Naive thymus-derived CD4-positive, alpha-beta T cell (primary cell): Measurements from ENCODE around the gene ZNF775. TPM values are rescaled to one million over a fixed set of nuclear protein-coding genes. Genes with fewer than 3 reads are reported as not detected.

Experiments used
- ATAC-seq: fragments of 150-1000 bp; cut with Tn5 transposase; 2 replicates; pipeline ENCODE4 v1.10.0; 2021; ENCODE audit warnings: mild to moderate bottlenecking, moderate library complexity
- CTCF ChIA-PET: fragments of 350-600 bp; sonication (Branson Sonifier 250); formaldehyde crosslinking; loops from one replicate; lab custom pipeline; 2021; ENCODE audit warnings: antibody characterized with exemption; lab: Charles Lee
- POLR2A ChIA-PET: fragments of 350-600 bp; sonication (Branson Sonifier 250); formaldehyde crosslinking; loops from one replicate; lab custom pipeline; 2021; ENCODE audit warnings: antibody characterized with exemption, inconsistent platforms; lab: Charles Lee
- DNase-seq, 9 donors: peaks; one replicate each; pipeline versions ENCODE4 v3.0.0 to v3.0.0-alpha.2; 2020 to 2022; ENCODE audit warnings: mixed read lengths in 1 of 9
- H3K27ac ChIP-seq: one replicate; pipeline ENCODE4 v1.7.0; 2013; ENCODE audit warnings: mild to moderate bottlenecking, low read depth, low read length, moderate library complexity
- H3K27me3 ChIP-seq, 2 donors: one replicate each; pipeline ENCODE4 v1.7.0; 2013; ENCODE audit warnings: low read length in 2 of 2, mild to moderate bottlenecking in 2 of 2, moderate library complexity in 2 of 2; ENCODE audit not compliant: control insufficient read depth in 2 of 2, insufficient read depth in 2 of 2
- H3K36me3 ChIP-seq, 3 experiments: 1 replicate in 2 of 3; 2 replicates in 1 of 3; pipeline ENCODE4 v1.7.0; 2013; ENCODE audit warnings: low read length in 3 of 3, mild to moderate bottlenecking in 3 of 3, moderate library complexity in 1 of 3; ENCODE audit not compliant: insufficient read depth in 3 of 3, control insufficient read depth in 2 of 3
- H3K4me1 ChIP-seq, 2 donors: one replicate each; pipeline ENCODE4 v1.7.0; 2013; ENCODE audit warnings: low read length in 2 of 2, mild to moderate bottlenecking in 2 of 2, moderate library complexity in 1 of 2; ENCODE audit not compliant: control insufficient read depth in 2 of 2, insufficient read depth in 2 of 2
- H3K4me3 ChIP-seq: 2 replicates; pipeline ENCODE4 v1.7.0; 2013; ENCODE audit warnings: mild to moderate bottlenecking, low read length
- H3K9me3 ChIP-seq, 3 experiments: 1 replicate in 2 of 3; 2 replicates in 1 of 3; pipeline ENCODE4 v1.7.0; 2013; ENCODE audit warnings: low read length in 3 of 3; ENCODE audit not compliant: control insufficient read depth in 2 of 3
- H3K27ac Mint-ChIP-seq, 9 donors: one replicate each; pipeline ENCODE4 v1.8.0; 2020 to 2022; ENCODE audit warnings: mixed read lengths in 9 of 9, mild to moderate bottlenecking in 8 of 9, moderate library complexity in 5 of 9, inconsistent platforms in 2 of 9
- H3K27me3 Mint-ChIP-seq, 5 donors: one replicate each; pipeline ENCODE4 v1.8.0; 2021 to 2022; ENCODE audit warnings: mixed read lengths in 5 of 5, mild to moderate bottlenecking in 1 of 5
- H3K36me3 Mint-ChIP-seq, 5 donors: one replicate each; pipeline ENCODE4 v1.8.0; 2020 to 2022; ENCODE audit warnings: mixed read lengths in 5 of 5, mild to moderate bottlenecking in 3 of 5, inconsistent platforms in 1 of 5
- H3K4me1 Mint-ChIP-seq, 7 donors: one replicate each; pipeline ENCODE4 v1.8.0; 2020 to 2022; ENCODE audit warnings: mixed read lengths in 7 of 7, mild to moderate bottlenecking in 3 of 7, inconsistent platforms in 1 of 7
- H3K4me3 Mint-ChIP-seq, 10 donors: one replicate each; pipeline ENCODE4 v1.8.0; 2020 to 2022; ENCODE audit warnings: mild to moderate bottlenecking in 10 of 10, mixed read lengths in 10 of 10, moderate library complexity in 6 of 10, inconsistent platforms in 2 of 10
- H3K9me3 Mint-ChIP-seq, 11 donors: one replicate each; pipeline ENCODE4 v1.8.0; 2020 to 2022; ENCODE audit warnings: mixed read lengths in 11 of 11, mild to moderate bottlenecking in 4 of 11, inconsistent platforms in 1 of 11, moderate library complexity in 1 of 11
- intact Hi-C, 2 donors: fragments of 100-400 bp; cut with micrococcal nuclease; formaldehyde crosslinking; loops; one replicate each; pipeline ENCODE4 v1.15.1; 2023
- polyA plus RNA-seq, 2 donors: library from polyadenylated mRNA; unstranded; fragments of 300-500 nt; fragmentation: Illumina TruSeq; gene quantifications; one replicate each; pipeline ENCODE4 v1.2.3, GENCODE V29; 2021
- total RNA-seq, 6 experiments: library from RNA in 5 of 6; stranded (reverse) in 5 of 6; gene quantifications; 1 replicate in 5 of 6; 2 replicates in 1 of 6; pipeline ENCODE4 v1.2.3 and lab custom pipeline; 2021 to 2026

The ZNF775 gene
- total and polyA plus RNA-seq, 7 experiments from 2014 or later, result 1.1 to 7.4 (median 4.3) TPM

GRCh38 chr7:150363872-150364271 lies 15.3 kb upstream of the ZNF775 start:
- no peak overlapping the region for H3K4me3 ChIP-seq
- ChIA-PET CTCF (no interaction called here), POLR2A (no interaction called here)
- Mint-ChIP-seq H3K27ac (peak overlapping the region in 7 of 9 donors; percentile 1 to 85 (median 50)), H3K36me3 (peaks cover 0 to under 1% (median 0%) of the 10 kb centered on the region in 5 donors), H3K27me3 (no peaks in the 10 kb centered on the region), H3K4me1 (peaks cover 15 to 67% (median 56%) of the 10 kb centered on the region in 7 donors), H3K9me3 (peaks cover 0 to 2% (median 0%) of the 10 kb centered on the region in 11 donors), H3K4me3 (peak overlapping the region in 4 of 10 donors; percentile 1 to 61 (median 33))
- ATAC-seq (peak; percentile 37), DNase-seq (no peak)
- intact Hi-C loops, result no loop called here
- peak overlapping the region; percentile 24 for H3K27ac ChIP-seq
- no peaks in the 10 kb centered on the region for H3K27me3 ChIP-seq
- no peaks in the 10 kb centered on the region for H3K36me3 ChIP-seq
- no peaks in the 10 kb centered on the region for H3K9me3 ChIP-seq
- H3K4me1 ChIP-seq, result peaks cover 0 to 28% of the 10 kb centered on the region in 2 donors

GRCh38 chr7:150365194-150365593 lies 13.9 kb upstream of the ZNF775 start:
- peak overlapping the region in 6 of 9 donors; percentile 79 to 93 (median 87) for H3K27ac Mint-ChIP-seq
- peaks cover 20 to 63% (median 56%) of the 10 kb centered on the region in 7 donors for H3K4me1 Mint-ChIP-seq
- H3K4me3 Mint-ChIP-seq, result peak overlapping the region in 2 of 10 donors; percentile 2 to 58

GRCh38 chr7:150365673-150366398 lies 13.3 kb upstream of the ZNF775 start:
- no peak overlapping the region for H3K4me3 ChIP-seq
- Mint-ChIP-seq H3K4me3 (peak overlapping the region in 9 of 10 donors; percentile 23 to 75 (median 39)), H3K27me3 (no peaks in the 10 kb centered on the region), H3K36me3 (peaks cover 0 to 4% (median 4%) of the 10 kb centered on the region in 5 donors), H3K27ac (peak overlapping the region; percentile 29 to 93 (median 85)), H3K9me3 (no peaks in the 10 kb centered on the region), H3K4me1 (peaks cover 26 to 68% (median 60%) of the 10 kb centered on the region in 7 donors)
- POLR2A ChIA-PET, result interaction anchor here (0.7 to 2.7 kb wide), 5 partner anchors 8 to 54 kb away, joined by 3 to 22 read pairs (median 8); no protein-coding TSS in a partner anchor
- H3K27me3 ChIP-seq, result no peaks in the 10 kb centered on the region
- CTCF ChIA-PET, result interaction anchor here (1.4 kb wide), 1 partner anchor 10 kb away, joined by 6 read pairs; no protein-coding TSS in a partner anchor
- no peak for ATAC-seq
- peak overlapping the region; percentile 55 for H3K27ac ChIP-seq
- no peak for DNase-seq
- intact Hi-C loops, result loop anchor here in 1 of 2 donors (5.0 kb wide), 1 partner anchor 606 kb away; no protein-coding TSS in a partner anchor
- peaks cover 11 to 39% of the 10 kb centered on the region in 2 donors for H3K4me1 ChIP-seq
- no peaks in the 10 kb centered on the region for H3K9me3 ChIP-seq
- H3K36me3 ChIP-seq, result peaks cover 0 to 4% (median 0%) of the 10 kb centered on the region in 3 experiments

More at GRCh38 chr7:150365194-150365593, 13.9 kb upstream of the ZNF775 start:
- Histone ChIP-seq H3K27me3 (no peaks in the 10 kb centered on the region), H3K9me3 (no peaks in the 10 kb centered on the region), H3K36me3 (peaks cover 0 to 4% (median 0%) of the 10 kb centered on the region in 3 experiments), H3K4me3 (no peak overlapping the region), H3K27ac (no peak overlapping the region), H3K4me1 (peaks cover 11 to 34% of the 10 kb centered on the region in 2 donors)
- intact Hi-C loops, result loop anchor here in 1 of 2 donors (5.0 kb wide), 1 partner anchor 607 kb away; no protein-coding TSS in a partner anchor
- H3K27me3 Mint-ChIP-seq, result no peaks in the 10 kb centered on the region
- no peaks in the 10 kb centered on the region for H3K9me3 Mint-ChIP-seq
- ChIA-PET POLR2A (interaction anchor here (1.2 to 2.7 kb wide), 3 partner anchors 7 to 12 kb away, joined by 8 to 22 read pairs (median 12); no protein-coding TSS in a partner anchor), CTCF (no interaction called here)
- DNase-seq, result no peak
- peaks cover 0 to 2% (median 0%) of the 10 kb centered on the region in 5 donors for H3K36me3 Mint-ChIP-seq
- ATAC-seq, result no peak

- intact Hi-C loops, result loop anchor here (1.0 to 5.0 kb wide), 5 partner anchors 10 to 691 kb away; partner anchors contain the start of genes ACTR3C (in 1 of the 2), LRRC61 (in 1 of the 2) and SLC4A2 (in 1 of the 2)
- Mint-ChIP-seq H3K27ac (peak overlapping the region; percentile 85 to 97 (median 93)), H3K9me3 (no peaks in the 10 kb centered on the region), H3K4me3 (peak overlapping the region; percentile 71 to 97 (median 92)), H3K4me1 (peaks cover 26 to 63% (median 53%) of the 10 kb centered on the region in 7 donors), H3K36me3 (peaks cover 0 to 9% (median 5%) of the 10 kb centered on the region in 5 donors), H3K27me3 (no peaks in the 10 kb centered on the region)
- ChIA-PET CTCF (interaction anchor here (1.0 to 1.6 kb wide), 4 partner anchors 10 to 39 kb away, joined by 3 to 5 read pairs (median 4); a partner anchor contains a TSS), POLR2A (interaction anchor here (0.7 to 3.5 kb wide), 18 partner anchors 7 to 646 kb away, joined by 3 to 62 read pairs (median 4); partner anchors contain the start of genes ACTR3C, GIMAP7, LRRC61 and ZNF862)
- Histone ChIP-seq H3K4me1 (peaks cover 11 to 39% of the 10 kb centered on the region in 2 donors), H3K9me3 (no peaks in the 10 kb centered on the region), H3K27ac (peak overlapping the region; percentile 83), H3K4me3 (peak overlapping the region; percentile 99), H3K36me3 (peaks cover 0 to 18% (median under 1%) of the 10 kb centered on the region in 3 experiments), H3K27me3 (no peaks in the 10 kb centered on the region)
- peak; percentile 39 for ATAC-seq
- no peak for DNase-seq
These were observed 11.4 kb upstream of the ZNF775 start for GRCh38 chr7:150367677-150368095.

GRCh38 chr7:150368096-150368883 lies 10.8 kb upstream of the ZNF775 start, which contains the start of gene REPIN1:
REPIN1 (plus strand) TSS chr7:150368822; CDS start chr7:150369712, 890 bp downstream.
- ATAC-seq, result peak; percentile 74
- H3K9me3 ChIP-seq, result no peaks in the 10 kb centered on the region
- no peaks in the 10 kb centered on the region for H3K27me3 ChIP-seq
- POLR2A ChIA-PET, result interaction anchor here (0.8 to 3.5 kb wide), 16 partner anchors 10 to 645 kb away, joined by 3 to 62 read pairs (median 5); partner anchors contain the start of genes ACTR3C, GIMAP4, GIMAP7 and LRRC61
- DNase-seq, result peak; percentile 65 to 88 (median 80)
- Mint-ChIP-seq H3K9me3 (no peaks in the 10 kb centered on the region), H3K27ac (peak within 1 kb of the TSS; percentile 88 to 97 (median 95)), H3K4me3 (peak within 1 kb of the TSS; percentile 91 to 97 (median 95)), H3K27me3 (no peaks in the 10 kb centered on the region), H3K36me3 (peaks cover 0 to 13% (median 5%) of the 10 kb centered on the region in 5 donors), H3K4me1 (peaks cover 24 to 67% (median 58%) of the 10 kb centered on the region in 7 donors)
- H3K36me3 ChIP-seq, result peaks cover 0 to 24% (median 2%) of the 10 kb centered on the region in 3 experiments
- H3K27ac ChIP-seq, result peak within 1 kb of the TSS; percentile 83
- peak within 1 kb of the TSS; percentile 99 for H3K4me3 ChIP-seq
- CTCF ChIA-PET, result interaction anchor here (0.7 to 1.6 kb wide), 6 partner anchors 9 to 636 kb away, joined by 3 to 5 read pairs (median 4); a partner anchor contains a TSS
- intact Hi-C loops, result loop anchor here (1.0 to 5.0 kb wide), 5 partner anchors 11 to 691 kb away; partner anchors contain the start of genes ACTR3C (in 1 of the 2), LRRC61 (in 1 of the 2) and SLC4A2 (in 1 of the 2)
- peaks cover 11 to 39% of the 10 kb centered on the region in 2 donors for H3K4me1 ChIP-seq
